GM21825 (cell line): ENCODE measurements around the gene RFPL3.
"Not testable (repeated sequence)": the region's sequence is repeated elsewhere in the genome, so short reads cannot be mapped to it uniquely, and the experiment has no call there.

Experiments
- ATAC-seq: cut with Tn5 transposase; IDR thresholded peaks from one replicate; pipeline ENCODE4 v1.9.1; 2021; ENCODE audit warnings: mild to moderate bottlenecking, moderate library complexity; ENCODE audit not compliant: unreplicated experiment

Gene RFPL3

GRCh38 chr22:32352681-32353080, 5.0 kb upstream of the RFPL3 start:
- ATAC-seq, result no peak

DNA sequence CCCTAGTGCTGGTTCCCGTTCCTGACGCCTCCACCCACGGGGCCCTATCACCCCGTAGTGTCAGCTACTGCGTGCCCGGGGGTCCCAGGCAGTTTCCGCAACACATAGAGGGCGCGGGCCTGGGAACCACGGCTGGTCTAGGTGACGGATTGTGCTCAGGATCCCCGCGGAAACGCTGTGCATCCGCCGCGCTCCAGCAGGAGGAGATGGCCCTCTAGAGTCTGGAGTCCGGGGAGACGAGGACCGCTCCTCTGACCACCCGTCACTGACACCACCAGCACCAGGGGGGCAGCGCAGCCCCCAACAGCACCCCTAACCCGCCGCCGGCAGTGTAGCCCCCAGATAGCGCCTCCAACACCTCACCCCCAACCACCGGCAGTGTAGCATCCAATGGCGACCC, 4.4 kb upstream of the RFPL3 start:
- ATAC-seq, result no peak

- ATAC-seq, result no peak
Measured at GRCh38 chr22:32353840-32354239, 3.8 kb upstream of the RFPL3 start.

DNA sequence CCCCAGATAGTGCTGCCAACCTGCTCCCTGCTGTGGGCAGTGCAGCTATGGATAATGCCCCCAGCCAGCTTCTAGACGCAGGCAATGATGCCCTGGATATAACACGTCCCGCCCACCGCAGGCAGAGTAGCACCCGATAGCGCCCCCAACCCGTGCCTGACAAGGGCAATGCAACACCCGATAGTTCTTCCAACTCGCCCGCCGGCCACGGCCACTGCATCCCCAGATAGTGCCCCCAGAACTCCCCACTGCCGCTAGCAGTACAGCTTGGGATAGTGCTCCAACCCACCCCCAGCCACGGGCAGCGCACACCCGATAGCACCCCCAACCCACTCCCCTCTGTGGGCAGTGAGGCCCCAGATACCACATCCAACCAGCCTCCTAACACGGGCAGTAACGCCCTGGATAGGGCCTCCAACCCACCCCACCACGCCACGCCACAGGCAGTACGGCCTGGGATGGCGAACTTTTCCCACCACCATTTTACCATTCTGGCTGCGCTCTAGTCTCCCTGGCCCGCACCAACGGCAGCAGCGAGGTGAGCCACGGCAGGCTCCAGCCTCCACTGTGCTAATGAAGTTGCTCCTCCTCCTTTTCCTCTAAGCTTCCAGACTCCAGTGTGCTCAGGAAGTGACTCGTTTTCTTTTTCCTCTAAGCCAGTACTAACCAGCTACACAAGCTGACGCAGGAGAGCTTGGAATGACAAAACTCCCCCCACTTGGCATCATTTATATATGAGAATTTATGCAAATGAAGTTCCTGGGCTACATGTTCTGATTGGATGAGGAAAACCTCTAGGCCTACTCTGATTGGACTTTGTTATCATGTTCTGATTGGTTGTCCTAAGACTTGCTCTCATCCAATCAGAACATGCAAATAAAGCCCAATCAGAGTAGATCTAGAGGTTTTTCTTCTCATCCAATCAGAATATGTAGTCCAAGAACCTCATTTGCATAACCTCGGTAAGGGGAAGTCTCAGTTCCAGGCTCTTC, 3.0 kb upstream of the RFPL3 start:
- ATAC-seq, result no peak

- no peak for ATAC-seq
Measured at GRCh38 chr22:32355760-32356159, 1.9 kb upstream of the RFPL3 start.

- ATAC-seq, result not testable (repeated sequence)
Measured at GRCh38 chr22:32360096-32360495, 2.4 kb downstream of the RFPL3 start.

GRCh38 chr22:32361257-32361656, 3.6 kb downstream of the RFPL3 start:
- no peak for ATAC-seq

DNA sequence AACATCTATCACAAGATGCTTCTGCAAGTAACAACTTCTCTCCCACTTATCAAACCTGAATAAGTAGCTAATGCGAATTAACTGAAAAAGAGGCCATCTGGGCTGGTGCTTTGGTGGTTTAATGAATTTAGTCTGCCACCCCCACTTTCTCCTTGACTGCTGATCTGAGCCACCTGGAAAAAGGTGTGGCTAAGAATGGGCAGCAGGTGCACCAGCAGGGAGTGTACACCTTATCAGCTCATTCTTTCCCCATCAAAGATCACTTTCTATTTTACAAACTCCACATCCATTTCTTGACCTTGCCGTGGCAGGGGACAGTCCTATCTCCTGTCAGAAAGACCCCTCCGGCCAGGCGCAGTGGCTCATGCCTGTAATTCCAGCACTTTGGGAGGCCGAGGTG, 6.5 kb downstream of the RFPL3 start:
- ATAC-seq, result no peak

GRCh38 chr22:32375678-32376450, 18.2 kb downstream of the RFPL3 start:
- no peak for ATAC-seq

- no peak for ATAC-seq
Measured at GRCh38 chr22:32376681-32377080, 19.0 kb downstream of the RFPL3 start.

GRCh38 chr22:32378707-32379272, 21.1 kb downstream of the RFPL3 start:
- ATAC-seq, result no peak

- ATAC-seq, result no peak
Measured at GRCh38 chr22:32380991-32381390, 23.3 kb downstream of the RFPL3 start.

DNA sequence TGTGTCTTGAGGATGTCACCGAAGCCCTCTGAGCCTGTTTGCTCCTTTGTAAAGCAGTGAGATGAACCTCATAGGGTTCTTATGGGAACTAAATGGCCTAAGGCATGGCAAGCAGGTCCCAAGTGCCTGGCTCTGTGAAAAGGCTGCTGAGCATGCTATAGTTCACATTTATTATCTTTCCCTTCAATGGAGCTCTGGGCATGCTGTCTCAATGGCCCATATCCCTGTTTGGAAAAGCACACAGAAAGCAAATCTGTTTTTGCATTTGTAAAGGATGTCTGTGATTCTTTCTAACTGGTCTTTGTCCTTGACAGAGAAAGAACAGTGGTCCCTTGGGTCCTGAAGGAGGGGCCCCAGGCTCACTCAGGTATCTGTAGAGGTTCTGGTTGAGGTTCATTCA, 28.0 kb downstream of the RFPL3 start:
- no peak for ATAC-seq

DNA sequence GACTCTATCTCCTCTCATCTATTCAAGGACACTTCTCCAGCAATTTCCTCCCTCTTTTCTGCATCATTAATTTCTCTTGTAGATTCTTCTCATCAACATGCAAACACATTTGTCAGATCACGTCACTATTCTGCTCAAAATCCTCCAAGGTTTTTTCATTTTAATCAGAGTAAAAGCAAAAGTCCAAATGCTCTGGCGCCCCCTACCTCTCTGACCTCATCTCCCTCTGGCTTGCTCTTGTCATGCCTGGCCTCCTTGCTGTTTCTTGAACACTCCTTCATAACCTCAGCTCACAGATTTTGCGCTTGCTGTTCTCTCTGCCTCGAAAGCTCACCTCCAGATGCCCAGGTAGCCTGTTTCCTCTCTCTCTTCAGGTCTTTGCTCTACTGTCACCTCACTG, 32.0 kb downstream of the RFPL3 start:
- ATAC-seq, result no peak

DNA sequence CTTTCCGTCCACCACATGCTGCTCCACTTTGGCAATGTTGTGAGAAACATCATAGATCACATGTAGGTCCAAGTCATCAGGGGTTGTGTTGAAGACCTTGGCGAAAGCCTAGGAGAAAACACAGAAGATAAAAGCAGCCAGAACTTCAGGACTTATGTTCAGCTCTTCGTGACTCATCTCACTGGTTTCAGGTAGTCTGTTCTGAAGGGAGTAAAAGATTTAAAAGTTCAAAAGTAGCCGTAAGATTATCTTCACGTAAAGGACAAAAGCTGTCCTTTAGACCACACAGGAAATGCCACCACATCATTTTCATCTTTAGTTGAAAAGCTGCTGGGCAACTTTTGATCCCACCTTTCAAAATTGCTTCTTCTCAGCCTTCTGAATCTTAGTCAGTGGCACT, 37.4 kb downstream of the RFPL3 start:
- ATAC-seq, result no peak

DNA sequence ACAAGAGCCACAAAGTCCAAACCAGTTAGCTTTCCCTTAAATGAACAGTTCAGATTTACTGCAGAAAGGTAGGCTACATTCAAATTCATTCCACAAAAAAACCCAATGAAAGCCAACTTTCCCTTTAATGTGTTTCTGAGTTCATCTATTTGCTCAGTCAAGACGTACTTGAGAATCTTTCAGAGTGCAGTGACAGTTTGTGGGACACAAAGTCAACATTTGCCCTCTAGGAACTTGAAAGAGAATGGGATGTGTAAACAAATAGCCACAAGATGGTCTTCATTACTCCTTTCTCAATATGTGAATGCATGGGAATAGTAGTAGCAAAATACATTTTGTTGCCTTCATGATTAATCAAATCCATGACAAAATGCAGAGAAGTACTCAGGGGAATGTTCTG, 38.6 kb downstream of the RFPL3 start:
- ATAC-seq, result no peak

GRCh38 chr22:32396746-32397145, 39.1 kb downstream of the RFPL3 start:
- no peak for ATAC-seq

DNA sequence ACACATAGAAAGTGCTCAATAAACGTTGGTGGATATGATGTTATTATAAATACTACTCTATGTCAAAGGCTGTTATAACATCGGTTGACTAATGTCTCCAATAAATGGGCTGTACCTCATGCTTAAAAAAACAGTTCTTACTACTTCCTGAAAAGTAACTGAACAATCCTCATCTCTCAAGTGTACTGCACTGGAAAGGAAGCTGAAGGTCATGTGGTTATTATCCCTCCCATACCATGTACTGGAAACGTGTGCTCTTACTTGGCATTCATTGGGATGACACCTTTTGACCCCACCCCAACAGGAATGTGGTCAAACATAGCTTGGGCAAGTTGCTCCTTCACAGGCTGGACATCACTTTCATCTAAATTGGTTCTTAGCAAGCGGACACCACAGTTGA, 43.8 kb downstream of the RFPL3 start:
- ATAC-seq, result no peak

DNA sequence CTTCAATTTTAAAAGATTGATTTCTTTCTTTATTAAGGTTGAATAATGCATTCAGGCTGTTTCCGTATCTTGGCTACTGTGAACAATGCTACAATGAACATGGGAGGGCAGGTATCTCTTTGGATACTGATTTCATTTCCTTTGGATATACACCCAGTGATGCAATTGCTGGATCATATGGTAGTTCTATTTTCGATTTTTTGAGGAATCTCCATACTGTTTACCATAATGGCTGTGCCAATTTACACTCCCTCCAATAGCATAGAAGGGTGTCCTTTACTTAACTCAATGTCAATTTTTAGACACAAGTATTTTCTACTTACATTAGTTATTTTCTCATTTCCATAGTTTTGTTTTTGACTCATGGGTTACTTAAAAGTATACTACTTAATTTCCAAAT, 46.4 kb downstream of the RFPL3 start:
- ATAC-seq, result no peak

GRCh38 chr22:32407312-32407711, 49.6 kb downstream of the RFPL3 start:
- ATAC-seq, result peak; percentile 40

DNA sequence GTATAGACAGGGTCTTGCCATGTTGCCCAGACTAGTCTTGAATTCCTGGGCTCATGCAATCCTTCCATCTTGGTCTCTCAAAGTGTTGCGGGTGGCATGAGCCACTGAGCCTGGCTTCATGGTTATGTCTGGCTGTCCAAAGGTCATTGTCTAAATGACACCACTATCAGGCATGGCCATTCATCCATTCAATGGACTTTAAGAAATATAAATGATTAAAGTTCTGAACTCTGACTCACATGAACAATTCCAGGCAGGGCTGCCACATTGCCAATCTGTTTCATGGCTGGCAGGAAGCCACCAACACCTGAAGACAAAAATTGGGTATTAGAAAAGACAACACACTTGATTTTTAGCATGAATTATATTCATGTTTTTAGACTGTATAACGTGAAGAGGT, 50.3 kb downstream of the RFPL3 start:
- no peak for ATAC-seq

- ATAC-seq, result no peak
Measured at GRCh38 chr22:32409977-32410376, 52.3 kb downstream of the RFPL3 start.
